Fibroblast of villous mesenchyme (primary cell): ENCODE results near the gene C10orf53. TPM values are rescaled to one million over a fixed set of nuclear protein-coding genes. Genes with fewer than 3 reads are reported as not detected.
"Not testable (repeated sequence)": the region's sequence is repeated elsewhere in the genome, so short reads cannot be mapped to it uniquely, and the experiment has no call there.

Experiments
- DNase-seq: peaks from one replicate; pipeline ENCODE4 v3.0.0-alpha.2; 2010; ENCODE audit warnings: low read depth
- H3K4me3 ChIP-seq: 2 replicates; pipeline ENCODE4 v1.5.1; 2011; ENCODE audit warnings: low read depth, mild to moderate bottlenecking, low read length
- CTCF ChIP-seq: IDR thresholded peaks from 2 replicates; pipeline ENCODE4 v1.5.1; 2012; ENCODE audit warnings: low read depth, mild to moderate bottlenecking, low read length; ENCODE audit not compliant: insufficient read depth
- total RNA-seq: library from RNA; depleted of rRNA; stranded (reverse); fragments of >200 nt; gene quantifications from 2 replicates; pipeline ENCODE4 v1.2.3, GENCODE V29; 2012

Gene C10orf53
- total RNA-seq, 1 donor, result not detected

GRCh38 chr10:49700211-49700610, 20.8 kb downstream of the C10orf53 start:
- no peak for DNase-seq
- no peak overlapping the region for H3K4me3 ChIP-seq
- no peak for TF ChIP-seq CTCF

- no peak overlapping the region for H3K4me3 ChIP-seq
- TF ChIP-seq CTCF, result no peak
- no peak for DNase-seq
Observed at GRCh38 chr10:49700997-49701396, 21.5 kb downstream of the C10orf53 start.

- no peak for DNase-seq
- H3K4me3 ChIP-seq, result no peak overlapping the region
- no peak for TF ChIP-seq CTCF
Observed at GRCh38 chr10:49707585-49707984, 28.1 kb downstream of the C10orf53 start.

- TF ChIP-seq CTCF, result no peak
- H3K4me3 ChIP-seq, result no peak overlapping the region
- no peak for DNase-seq
Observed at GRCh38 chr10:49709934-49710333, 30.5 kb downstream of the C10orf53 start.

- no peak for TF ChIP-seq CTCF
- no peak for DNase-seq
- no peak overlapping the region for H3K4me3 ChIP-seq
Observed at GRCh38 chr10:49710966-49711365, 31.5 kb downstream of the C10orf53 start.

GRCh38 chr10:49711481-49711880, 32.0 kb downstream of the C10orf53 start:
- no peak for DNase-seq
- no peak for TF ChIP-seq CTCF
- no peak overlapping the region for H3K4me3 ChIP-seq

GRCh38 chr10:49713266-49713665, 33.8 kb downstream of the C10orf53 start:
- TF ChIP-seq CTCF, result no peak
- no peak overlapping the region for H3K4me3 ChIP-seq
- no peak for DNase-seq

GRCh38 chr10:49715157-49715556, 35.7 kb downstream of the C10orf53 start:
- H3K4me3 ChIP-seq, DNase-seq: not testable (repeated sequence)
